ENCODE measurements around the gene NUSAP1.

DNA sequence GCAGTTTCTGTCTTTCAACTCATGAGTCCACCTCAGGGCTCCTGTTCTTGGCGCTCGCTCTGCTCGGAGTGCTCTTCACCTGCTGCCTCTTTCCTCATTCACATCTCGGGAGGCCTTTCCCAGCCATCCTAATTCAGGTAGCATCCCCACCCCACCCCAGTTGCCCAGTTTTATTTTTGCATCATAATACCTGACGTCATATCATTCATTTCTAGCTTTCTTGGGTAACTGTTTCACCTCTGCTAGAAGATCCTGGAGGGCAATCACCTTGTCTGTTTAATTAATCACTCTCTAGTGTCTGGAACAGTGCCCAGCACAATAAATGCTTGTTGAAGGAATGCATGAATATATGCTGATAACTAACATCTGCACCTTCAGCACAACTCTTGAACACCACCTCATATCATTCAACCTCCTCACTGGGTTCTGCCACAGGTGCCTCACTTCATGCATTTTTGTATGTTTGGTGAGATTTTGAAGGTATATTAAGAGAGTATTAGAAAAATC lies 7.6 kb downstream of the NUSAP1 start:
- TF ChIP-seq, protein P1, sequence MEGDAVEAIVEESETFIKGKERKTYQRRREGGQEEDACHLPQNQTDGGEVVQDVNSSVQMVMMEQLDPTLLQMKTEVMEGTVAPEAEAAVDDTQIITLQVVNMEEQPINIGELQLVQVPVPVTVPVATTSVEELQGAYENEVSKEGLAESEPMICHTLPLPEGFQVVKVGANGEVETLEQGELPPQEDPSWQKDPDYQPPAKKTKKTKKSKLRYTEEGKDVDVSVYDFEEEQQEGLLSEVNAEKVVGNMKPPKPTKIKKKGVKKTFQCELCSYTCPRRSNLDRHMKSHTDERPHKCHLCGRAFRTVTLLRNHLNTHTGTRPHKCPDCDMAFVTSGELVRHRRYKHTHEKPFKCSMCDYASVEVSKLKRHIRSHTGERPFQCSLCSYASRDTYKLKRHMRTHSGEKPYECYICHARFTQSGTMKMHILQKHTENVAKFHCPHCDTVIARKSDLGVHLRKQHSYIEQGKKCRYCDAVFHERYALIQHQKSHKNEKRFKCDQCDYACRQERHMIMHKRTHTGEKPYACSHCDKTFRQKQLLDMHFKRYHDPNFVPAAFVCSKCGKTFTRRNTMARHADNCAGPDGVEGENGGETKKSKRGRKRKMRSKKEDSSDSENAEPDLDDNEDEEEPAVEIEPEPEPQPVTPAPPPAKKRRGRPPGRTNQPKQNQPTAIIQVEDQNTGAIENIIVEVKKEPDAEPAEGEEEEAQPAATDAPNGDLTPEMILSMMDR (conservative IDR thresholded peaks at IDR 0.05; ENCODE audit: low read length), result no peak
- TF ChIP-seq EZH2phosphoT487 (IDR thresholded peaks at IDR 0.05; ENCODE audit: borderline replicate concordance, low read depth, low read length), result no peak

All from OCI-LY7 (cell line).